Hematopoietic multipotent progenitor cell treated with erythropoietin and hydrocortisone succinate and interleukin-3 and kit ligand, for 8 days (in vitro differentiated cells): ENCODE measurements around the gene PAPPA.

Source experiments
- DNase-seq: peaks from one replicate; pipeline ENCODE4 v3.0.0-alpha.2; 2015

Gene PAPPA

DNA sequence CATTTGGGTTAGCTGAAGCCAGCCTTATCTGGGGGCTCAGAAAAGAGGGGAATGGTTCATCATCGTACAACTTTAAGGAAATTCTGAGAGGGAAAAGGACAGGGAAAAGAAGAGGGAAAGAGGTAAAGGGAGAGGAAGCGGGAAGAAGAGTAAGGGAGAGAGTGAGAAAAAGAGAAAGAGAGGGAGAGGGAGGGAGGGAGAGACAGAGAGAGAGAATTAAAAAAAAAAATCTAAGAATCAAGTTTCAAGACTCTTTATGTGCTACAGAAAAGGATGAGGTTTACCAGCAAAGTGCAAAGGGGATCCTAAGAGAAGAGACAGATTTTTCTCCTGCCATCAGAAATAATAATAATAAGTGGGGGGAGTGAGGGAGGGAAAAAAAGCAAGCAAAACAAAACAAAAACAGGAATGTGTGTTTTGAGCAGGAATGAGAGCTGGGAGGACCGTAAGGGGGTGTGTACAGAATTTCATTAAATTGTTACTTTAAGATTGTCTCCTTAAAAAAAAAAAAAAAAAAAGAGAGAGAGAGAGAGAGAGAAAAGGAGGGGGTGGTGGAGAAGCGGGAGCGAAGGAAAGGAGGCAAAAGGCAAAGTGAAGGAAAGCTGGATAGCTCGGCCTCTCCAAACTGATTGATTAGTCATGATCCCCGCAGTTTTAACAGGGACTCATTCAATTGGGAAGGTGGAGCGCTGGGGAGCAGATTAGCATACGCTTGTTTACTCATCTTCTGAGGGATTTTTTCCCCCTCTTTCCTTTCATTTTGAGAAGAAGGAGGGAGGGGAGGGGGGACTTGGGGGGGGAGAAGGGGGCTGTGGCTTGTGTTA is 438 bp upstream of the PAPPA start:
- DNase-seq = no peak

DNA sequence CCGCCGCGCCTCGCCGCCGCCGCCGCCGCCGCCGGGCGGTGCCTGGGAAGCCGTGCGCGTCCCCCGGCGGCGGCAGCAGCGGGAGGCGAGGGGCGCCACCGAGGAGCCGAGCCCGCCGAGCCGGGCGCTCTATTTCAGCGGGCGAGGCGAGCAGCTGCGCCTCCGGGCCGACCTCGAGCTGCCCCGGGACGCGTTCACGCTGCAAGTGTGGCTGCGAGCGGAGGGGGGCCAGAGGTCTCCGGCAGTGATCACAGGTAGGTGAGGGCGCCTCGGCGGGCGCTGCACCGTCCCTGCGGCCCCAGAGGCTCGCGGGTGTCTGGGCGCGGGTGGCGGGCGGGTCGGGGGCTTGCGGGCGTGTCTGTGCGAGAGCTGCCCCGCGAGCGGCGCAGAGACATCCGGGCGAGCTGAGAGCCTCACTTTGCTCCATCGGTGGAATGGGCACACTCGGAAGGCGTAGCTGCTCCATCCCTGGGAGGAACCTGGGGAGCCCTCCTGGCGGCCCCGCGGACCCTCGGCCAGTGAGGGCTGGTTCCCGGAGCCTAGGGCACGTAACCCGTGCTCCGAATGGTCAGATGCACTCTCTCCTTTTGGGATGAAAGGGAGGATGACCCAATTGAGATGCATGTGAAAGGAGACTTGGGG is 864 bp downstream of the PAPPA start:
- DNase-seq = no peak

GRCh38 chr9:116154976-116155697 is 1.5 kb downstream of the PAPPA start:
- DNase-seq = no peak

DNA sequence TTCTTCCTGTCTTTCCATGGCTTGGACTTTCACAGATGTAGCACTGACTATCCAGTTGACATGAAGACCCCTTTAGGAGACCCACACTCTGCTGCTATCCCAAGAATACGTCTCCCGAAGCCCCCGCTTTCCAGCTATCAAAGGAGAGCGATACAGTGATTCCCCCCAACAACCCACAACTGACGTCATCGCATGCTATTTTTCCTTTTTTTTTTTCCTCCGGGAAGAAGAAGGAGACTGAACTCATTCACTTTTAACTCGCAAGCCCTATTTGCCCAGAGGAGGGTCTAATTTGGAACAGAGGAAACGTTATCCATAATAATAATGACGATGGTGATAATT is 2.1 kb downstream of the PAPPA start:
- DNase-seq = no peak

GRCh38 chr9:116156621-116157314 is 3.2 kb downstream of the PAPPA start:
- DNase-seq = peak; percentile 12

- DNase-seq = no peak
Observed at GRCh38 chr9:116157436-116158138, 4.0 kb downstream of the PAPPA start.

- DNase-seq = no peak
Observed at GRCh38 chr9:116160676-116161571, 7.3 kb downstream of the PAPPA start.

DNA sequence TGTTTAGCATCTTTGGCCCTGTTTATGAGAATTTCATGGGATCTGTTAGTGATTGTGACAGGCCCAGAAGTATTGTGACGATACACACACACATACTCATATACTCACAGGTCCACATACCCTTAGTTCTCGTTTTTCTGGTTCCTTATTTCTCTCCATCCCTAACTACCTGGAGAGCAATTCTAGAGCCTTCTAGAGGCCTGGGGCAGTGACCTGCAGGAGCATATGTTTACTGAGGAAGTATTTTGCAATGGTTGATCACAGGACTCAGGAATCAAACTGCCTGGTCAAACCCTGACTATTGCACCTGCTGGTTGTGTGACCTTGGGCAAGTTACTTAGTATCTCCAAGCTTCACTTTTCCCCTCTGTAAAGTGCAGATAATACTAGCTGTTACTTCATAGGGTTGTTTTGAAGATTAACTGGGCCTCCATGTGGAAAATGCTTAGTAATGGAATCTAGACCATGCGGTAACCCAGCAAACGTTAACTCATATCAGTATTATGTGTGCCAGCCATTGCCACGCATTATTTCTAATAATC is 8.7 kb downstream of the PAPPA start:
- DNase-seq = peak; percentile 56

DNA sequence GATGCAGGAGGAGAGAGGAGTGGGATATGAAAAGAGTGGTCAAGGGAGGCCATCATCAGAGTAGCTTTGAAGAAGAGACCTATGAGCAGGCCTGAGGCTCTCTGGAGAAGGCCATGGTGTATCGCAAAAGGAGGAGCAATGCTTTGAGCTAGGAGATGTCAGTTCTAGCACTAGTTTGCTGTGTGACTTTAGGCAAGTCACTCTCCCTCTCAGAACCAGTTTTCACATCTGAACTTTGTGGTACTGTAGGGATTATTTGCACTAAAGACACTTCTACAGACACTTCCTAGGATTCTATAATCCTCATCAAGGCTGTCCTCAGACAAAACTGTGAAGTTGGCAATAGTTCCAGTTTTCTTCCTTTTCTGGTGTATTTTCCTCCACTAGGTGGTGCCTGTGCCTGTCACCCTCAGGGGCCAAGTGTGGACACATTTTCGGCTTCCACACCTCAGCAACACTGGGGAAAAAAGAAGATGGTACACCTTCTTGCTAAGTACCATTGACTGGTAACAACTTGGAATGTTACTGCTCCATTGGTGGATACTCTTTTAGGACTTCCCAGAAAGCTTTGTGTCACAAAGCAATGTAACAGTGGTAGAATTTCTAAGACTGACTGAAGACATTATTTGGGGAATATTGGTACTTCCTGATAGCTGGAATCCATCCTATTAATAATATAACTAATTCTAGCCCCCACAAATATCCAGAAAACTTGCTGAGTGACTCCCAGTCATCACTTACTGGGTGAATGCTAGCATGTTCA is 9.9 kb downstream of the PAPPA start:
- peak; percentile 40 for DNase-seq

DNA sequence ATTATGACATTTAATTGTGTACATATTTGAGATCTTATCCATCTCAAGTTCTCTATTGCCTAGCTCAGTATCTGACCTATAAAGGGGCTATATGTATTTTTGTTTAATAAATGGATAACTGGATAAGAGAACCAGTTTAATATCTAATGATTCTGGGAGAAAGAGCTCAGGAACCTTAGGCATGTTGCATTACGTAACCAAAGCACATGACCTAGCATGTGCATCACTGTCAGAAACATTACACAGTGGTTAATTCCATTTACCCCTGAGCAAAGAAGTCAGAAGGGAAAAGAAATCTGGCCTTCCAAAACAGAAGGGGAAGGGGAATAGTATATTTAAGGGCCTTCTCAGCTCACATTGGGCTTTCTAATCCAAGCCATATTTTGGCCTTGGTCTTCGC is 12.3 kb downstream of the PAPPA start:
- DNase-seq = no peak

DNA sequence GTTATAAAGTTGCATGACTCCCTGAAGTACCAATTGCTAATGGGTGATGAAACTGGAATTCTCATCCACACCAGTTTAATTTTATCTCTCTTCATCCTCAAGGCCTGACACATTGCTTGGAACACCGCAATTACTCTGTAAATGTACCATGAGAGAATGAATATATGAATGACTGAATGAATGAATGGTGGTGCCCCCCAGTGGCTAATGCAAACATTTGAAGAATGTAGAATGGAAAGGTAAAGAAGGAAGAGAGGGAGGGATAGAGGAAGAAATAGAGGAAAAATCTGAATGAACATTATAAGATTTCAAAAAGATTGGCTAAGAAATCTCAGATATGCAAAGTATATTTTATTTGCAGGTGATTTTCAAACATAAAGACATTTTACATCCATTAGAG is 13.1 kb downstream of the PAPPA start:
- DNase-seq = no peak

GRCh38 chr9:116168231-116168630 is 14.6 kb downstream of the PAPPA start:
- DNase-seq = no peak

- DNase-seq = no peak
Observed at GRCh38 chr9:116172216-116172615, 18.6 kb downstream of the PAPPA start.

DNA sequence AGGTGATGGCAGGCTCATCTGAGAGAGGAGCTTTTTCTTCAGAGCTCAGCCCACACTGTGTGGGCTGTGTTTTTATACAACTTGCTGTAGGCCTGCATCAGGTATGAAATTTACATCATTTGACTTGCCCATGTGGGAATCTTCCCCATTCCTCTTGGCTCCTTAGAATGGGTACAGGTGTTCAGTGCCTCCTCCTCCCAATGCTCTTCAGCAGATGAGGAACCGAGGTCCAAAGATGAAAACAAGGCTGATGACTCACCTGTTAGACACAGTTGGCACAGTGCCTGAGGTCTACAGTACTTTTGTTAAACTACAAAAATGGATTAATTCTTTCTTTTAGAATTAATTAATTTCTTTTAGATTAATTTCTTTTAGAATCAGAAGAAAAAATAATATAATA is 20.8 kb downstream of the PAPPA start:
- no peak for DNase-seq

- DNase-seq = no peak
Observed at GRCh38 chr9:116175614-116176013, 22.0 kb downstream of the PAPPA start.

GRCh38 chr9:116178481-116179211 is 25.1 kb downstream of the PAPPA start:
- no peak for DNase-seq

GRCh38 chr9:116179568-116179967 is 26.0 kb downstream of the PAPPA start:
- no peak for DNase-seq

GRCh38 chr9:116181853-116182610 is 28.4 kb downstream of the PAPPA start:
- no peak for DNase-seq

DNA sequence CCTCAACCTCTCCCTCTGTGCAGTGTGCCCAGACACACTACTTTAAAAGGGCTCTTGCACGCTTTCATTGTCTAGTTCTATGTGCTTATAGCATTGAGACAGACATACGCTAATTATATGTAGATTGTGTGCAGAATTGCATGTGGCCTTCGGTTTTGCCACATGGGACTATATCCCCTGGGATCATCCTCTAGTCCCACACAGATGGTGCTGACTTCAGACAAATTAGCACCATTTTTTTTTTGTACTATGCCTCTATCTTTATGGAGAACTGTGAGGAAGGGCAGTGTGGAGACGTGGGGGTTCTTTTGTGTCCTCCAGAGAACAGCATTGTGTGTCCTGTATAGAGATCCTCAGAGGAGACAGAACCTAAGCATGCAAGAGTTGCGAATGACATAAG is 29.3 kb downstream of the PAPPA start:
- DNase-seq = no peak
